ENCODE measurements around the gene AFF3.
A peak's percentile ranks its signal among the peaks of the same experiment; 100 is the strongest.

The AFF3 gene

DNA sequence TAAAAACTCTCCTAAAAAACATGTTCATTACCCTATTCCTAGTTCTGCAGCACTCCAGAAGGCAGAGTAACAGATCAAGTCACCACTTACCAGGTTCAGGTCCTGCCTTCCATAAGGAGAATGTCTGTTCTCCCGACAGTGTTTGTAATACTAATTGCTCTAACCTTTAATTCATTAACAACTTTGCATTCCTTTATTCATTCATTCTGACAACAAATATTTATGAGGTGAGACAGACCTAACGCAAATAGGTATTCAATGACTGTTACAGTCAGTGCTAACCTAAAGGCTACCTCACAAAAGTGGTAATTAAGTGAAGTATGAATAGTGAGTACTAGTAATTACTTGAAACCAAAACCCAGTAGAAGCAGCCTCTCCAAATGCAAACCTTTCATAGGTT is 224.0 kb downstream of the AFF3 start:
- no peak for DNase-seq

- DNase-seq = no peak
Observed at GRCh38 chr2:99915108-99915675, 227.2 kb downstream of the AFF3 start.

- no peak for DNase-seq
Observed at GRCh38 chr2:99911736-99912135, 230.7 kb downstream of the AFF3 start.

DNA sequence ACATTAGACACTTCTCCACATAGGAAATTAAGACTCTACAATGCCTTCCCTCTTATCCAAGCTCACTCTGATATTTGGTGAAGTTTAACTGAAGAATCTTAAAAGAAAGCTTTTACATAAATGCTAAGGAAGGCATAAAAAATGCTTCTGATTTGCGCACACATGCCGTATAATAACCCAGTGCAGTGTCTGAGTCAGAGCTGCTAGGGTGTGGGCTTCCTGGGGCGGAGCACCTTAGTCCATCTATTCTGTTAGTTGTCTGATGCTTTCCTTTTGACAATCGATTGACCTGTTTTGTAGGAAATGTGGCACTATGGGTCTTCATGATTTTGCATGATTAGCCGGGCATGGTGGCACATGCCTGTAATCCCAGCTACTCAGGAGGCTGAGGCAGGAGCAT is 231.5 kb downstream of the AFF3 start:
- no peak for DNase-seq

GRCh38 chr2:99905636-99906035 is 236.8 kb downstream of the AFF3 start:
- no peak for DNase-seq

- DNase-seq = no peak
Observed at GRCh38 chr2:99905025-99905424, 237.4 kb downstream of the AFF3 start.

- no peak for DNase-seq
Observed at GRCh38 chr2:99903981-99904380, 238.4 kb downstream of the AFF3 start.

DNA sequence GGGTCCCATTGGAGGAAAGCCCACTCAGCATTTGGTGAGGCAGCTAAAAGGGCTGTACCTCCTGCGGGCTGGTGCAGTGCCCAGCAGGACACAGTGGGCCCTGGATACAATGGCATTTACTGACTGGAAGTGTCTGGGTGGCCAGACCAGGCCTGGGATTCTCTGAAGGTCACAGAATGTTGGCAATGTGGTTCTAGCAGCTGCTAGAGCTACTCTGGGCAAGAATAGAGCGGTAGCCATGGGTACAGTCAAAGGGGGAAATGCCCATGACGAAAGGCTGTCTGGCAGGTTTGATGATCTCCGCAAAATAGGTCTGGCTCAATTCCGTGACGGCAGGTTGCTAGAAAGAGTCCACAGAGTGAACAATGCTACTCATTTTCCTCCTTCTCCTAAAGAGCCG is 241.8 kb downstream of the AFF3 start:
- DNase-seq = no peak

- DNase-seq = no peak
Observed at GRCh38 chr2:99899882-99900281, 242.5 kb downstream of the AFF3 start.

DNA sequence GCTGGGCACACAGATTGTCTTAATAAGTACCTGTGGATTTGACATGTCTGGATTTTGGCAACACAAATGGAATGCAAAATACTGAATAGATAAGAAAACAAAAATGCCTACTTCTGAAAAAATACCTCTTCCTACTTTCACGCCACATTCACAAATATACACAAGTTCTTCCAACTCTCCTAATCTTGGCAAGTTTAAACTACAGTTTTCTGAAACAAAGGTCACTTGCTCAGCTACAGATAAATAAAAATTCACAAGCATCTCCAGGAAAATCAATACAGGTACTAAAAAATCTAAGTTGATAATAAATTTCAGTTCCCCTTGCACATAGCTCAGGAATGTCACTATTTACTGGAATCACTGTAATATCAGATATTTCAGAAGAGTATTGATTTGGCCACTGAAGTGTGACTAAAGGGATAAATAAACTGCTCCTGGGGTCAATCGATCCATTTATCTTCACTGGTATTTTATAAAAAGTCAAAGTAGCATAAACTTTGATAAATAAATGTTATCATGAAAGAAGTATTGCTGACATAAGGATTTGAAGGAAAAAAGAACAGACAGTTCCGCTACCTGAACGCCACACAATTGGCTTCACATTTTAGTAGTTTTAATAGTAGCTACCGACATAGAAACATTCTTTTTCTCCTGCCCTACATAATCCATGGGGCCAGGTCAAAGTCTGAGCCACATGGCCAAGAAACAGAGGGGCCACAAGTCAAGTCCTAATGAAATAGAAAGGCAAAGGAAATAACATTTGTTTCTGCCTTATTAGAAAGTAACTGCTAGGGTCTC is 243.1 kb downstream of the AFF3 start:
- DNase-seq = no peak

- peak; percentile 39 for DNase-seq
Observed at GRCh38 chr2:99898336-99899048, 243.9 kb downstream of the AFF3 start.

- DNase-seq = no peak
Observed at GRCh38 chr2:99891428-99891780, 251.0 kb downstream of the AFF3 start.

- no peak for DNase-seq
Observed at GRCh38 chr2:99890568-99891427, 251.6 kb downstream of the AFF3 start.

- no peak for DNase-seq
Observed at GRCh38 chr2:99888617-99889016, 253.8 kb downstream of the AFF3 start.

GRCh38 chr2:99886418-99886817 is 256.0 kb downstream of the AFF3 start:
- no peak for DNase-seq

DNA sequence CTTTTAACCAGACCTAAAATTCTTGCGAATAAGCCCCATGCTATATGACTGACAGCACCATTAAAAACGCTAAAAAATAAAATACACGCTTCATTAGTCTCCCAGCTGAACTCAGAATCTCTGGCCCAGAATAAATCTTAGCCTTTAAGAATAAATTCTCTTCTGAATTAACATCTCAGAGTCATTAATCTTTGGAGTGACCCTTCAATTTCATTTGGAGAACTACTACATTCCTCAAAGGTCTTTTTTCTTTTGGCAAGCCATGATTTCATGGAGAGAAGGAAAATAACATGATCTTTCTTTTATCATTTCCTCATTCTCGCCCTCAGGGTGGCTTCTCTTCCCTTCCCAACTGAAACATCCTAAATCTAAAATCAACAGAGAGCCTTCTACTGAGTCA is 259.0 kb downstream of the AFF3 start:
- no peak for DNase-seq

GRCh38 chr2:99881901-99882591 is 260.3 kb downstream of the AFF3 start:
- DNase-seq = no peak

DNA sequence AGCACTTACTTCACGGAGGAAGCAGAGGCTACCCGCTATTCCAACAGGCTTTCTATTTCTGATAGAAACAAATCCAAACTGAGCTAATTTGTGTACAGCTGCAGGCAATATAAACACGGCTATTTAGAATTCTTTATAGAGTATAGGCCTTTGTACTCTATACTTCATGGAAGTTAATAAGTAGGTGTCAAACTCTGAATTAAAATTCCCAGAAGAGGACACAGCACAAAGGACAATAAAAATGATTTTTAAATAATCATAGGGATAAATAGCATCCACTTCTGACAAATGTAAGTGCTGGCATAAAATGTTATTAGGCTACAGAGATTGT is 261.5 kb downstream of the AFF3 start:
- no peak for DNase-seq

DNA sequence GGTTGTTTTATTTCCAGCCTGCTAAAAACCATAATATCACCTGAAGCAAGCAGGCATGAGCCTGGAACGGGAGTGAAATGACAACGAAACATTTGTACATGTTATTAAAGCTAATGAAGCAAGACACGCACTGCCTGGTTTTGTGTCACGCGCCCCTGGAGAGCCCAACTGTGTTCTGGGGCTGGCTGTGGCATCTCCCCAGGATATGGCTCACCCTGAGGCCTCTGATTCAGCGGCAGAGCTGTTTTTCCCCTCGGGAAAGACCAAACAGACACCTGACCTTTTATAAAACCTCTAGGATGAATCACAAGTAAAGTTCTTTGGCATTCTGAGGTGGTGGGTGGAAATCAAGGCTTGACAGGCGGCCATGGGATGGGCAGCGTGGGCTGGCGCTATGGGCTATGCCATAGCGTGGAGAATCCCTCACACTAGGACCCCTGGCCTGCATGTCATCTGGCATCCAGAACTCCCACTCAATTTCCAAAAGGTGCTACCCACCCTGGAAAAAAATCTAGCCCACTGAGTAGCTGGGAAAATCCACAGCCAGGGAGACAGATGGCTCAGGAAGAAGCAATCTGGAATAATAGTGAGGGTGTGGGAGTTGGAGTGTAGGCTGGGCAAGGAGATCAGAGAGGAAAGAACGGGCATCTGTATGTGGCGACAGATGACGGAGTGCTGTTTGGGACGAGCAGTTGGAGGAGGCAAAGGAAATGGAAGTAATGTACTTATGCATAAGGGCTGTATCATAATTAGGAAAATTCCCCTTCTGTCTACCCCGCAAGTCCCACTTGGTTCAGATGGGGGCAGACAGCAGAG is 262.0 kb downstream of the AFF3 start:
- no peak for DNase-seq

DNA sequence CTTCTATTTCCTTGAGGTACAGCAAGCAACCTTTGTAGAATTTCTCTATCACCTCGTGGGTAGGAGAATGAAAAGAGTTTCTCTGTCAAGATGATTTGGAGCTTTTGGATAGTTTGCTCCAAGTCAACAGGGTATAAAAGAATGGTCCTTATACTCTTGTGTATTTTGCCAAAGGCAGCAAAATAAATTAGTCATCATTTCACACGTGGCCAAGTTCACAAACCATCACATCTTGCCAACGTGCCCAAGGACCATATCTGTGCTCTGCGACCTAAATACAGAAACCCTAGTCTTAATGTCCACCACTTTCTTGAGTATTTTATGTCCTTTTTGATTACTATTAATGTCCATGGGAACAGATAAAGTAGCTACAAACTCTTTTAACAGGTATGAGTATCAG is 262.9 kb downstream of the AFF3 start:
- no peak for DNase-seq

- no peak for DNase-seq
Observed at GRCh38 chr2:99878581-99879350, 263.6 kb downstream of the AFF3 start.

Measured in GDM1 (cell line).